Measurements from ENCODE around the gene LSM12.
A peak's percentile ranks its signal among the peaks of the same experiment; 100 is the strongest.

The LSM12 gene

DNA sequence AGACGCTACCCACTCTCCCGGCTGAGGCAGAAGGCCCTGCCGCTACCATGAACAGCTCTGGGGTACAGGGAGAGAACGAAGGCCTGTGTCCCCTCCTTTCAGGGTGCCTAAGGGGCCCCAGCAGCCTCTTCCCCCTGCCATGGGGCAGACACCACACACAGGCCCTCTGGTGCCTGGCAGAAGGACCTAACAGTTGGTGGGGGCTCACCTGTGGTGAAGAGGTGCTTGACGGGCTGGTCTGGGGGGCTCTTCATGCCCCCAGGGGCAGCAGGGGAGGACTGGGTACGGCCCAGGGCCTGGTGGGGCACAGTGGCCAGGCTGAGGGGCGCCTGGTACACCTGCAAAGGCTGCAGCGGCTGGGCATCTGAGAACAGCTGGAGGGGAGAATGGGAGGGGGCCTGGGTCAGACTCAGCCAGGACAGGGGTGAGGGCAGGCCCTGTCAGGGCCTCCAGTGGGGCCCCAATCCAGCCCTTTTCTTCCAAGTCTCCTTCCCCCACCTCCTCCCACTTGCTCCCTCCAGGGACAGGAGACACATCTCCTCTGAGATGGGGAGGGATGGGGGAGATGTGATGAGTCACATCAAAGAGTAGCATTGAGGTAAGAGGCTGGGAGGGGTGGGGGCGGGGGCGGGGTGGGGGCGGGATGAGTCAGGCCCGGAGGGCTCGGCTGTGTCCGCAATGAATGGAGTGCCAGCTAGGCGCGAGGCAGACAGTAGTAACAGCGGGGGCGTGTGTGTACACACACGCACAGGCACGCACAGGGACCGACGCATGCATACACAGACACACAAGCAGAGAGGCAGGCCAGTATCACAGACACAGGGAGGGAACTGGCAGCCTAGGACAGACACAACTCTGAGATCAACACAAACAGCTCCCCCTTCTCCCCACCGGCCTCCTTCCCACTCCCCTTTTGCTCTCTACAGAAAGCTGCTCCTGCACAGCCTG, 20.2 kb upstream of the LSM12 start (continued):
- TF ChIP-seq, protein P1, sequence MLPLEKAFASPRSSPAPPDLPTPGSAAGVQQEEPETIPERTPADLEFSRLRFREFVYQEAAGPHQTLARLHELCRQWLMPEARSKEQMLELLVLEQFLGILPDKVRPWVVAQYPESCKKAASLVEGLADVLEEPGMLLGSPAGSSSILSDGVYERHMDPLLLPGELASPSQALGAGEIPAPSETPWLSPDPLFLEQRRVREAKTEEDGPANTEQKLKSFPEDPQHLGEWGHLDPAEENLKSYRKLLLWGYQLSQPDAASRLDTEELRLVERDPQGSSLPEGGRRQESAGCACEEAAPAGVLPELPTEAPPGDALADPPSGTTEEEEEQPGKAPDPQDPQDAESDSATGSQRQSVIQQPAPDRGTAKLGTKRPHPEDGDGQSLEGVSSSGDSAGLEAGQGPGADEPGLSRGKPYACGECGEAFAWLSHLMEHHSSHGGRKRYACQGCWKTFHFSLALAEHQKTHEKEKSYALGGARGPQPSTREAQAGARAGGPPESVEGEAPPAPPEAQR (tag by site-specific recombination; IDR thresholded peaks at IDR 0.05): no peak
- TF ChIP-seq, protein P2, sequence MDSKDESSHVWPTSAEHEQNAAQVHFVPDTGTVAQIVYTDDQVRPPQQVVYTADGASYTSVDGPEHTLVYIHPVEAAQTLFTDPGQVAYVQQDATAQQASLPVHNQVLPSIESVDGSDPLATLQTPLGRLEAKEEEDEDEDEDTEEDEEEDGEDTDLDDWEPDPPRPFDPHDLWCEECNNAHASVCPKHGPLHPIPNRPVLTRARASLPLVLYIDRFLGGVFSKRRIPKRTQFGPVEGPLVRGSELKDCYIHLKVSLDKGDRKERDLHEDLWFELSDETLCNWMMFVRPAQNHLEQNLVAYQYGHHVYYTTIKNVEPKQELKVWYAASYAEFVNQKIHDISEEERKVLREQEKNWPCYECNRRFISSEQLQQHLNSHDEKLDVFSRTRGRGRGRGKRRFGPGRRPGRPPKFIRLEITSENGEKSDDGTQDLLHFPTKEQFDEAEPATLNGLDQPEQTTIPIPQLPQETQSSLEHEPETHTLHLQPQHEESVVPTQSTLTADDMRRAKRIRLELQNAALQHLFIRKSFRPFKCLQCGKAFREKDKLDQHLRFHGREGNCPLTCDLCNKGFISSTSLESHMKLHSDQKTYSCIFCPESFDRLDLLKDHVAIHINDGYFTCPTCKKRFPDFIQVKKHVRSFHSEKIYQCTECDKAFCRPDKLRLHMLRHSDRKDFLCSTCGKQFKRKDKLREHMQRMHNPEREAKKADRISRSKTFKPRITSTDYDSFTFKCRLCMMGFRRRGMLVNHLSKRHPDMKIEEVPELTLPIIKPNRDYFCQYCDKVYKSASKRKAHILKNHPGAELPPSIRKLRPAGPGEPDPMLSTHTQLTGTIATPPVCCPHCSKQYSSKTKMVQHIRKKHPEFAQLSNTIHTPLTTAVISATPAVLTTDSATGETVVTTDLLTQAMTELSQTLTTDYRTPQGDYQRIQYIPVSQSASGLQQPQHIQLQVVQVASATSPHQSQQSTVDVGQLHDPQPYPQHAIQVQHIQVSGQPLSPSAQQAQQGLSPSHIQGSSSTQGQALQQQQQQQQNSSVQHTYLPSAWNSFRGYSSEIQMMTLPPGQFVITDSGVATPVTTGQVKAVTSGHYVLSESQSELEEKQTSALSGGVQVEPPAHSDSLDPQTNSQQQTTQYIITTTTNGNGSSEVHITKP (tag by site-specific recombination; IDR thresholded peaks at IDR 0.05): peak; percentile 64
- TF ChIP-seq ZNF544 (tag by site-specific recombination; IDR thresholded peaks at IDR 0.05) (no peak), FEZF1 (tag by site-specific recombination; IDR thresholded peaks at IDR 0.05) (no peak), ZNF416 (tag by site-specific recombination; IDR thresholded peaks at IDR 0.05) (no peak), ZNF654 (tag by site-specific recombination; IDR thresholded peaks at IDR 0.05; ENCODE audit: low read depth) (no peak), ZFP37 (tag by site-specific recombination; IDR thresholded peaks at IDR 0.05) (no peak), ZNF16 (tag by site-specific recombination; IDR thresholded peaks at IDR 0.05; ENCODE audit: low read depth) (no peak), SCRT2 (tag by site-specific recombination; IDR thresholded peaks at IDR 0.05) (no peak), ZNF830 (tag by site-specific recombination; IDR thresholded peaks at IDR 0.05; ENCODE audit: low read depth) (no peak), ZIC2 (tag by site-specific recombination; IDR thresholded peaks at IDR 0.05) (no peak; the same call in 1 of the 2 replicates), ZNF138 (tag by site-specific recombination; IDR thresholded peaks at IDR 0.05; ENCODE audit: borderline replicate concordance) (no peak), ZNF623 (tag by site-specific recombination; IDR thresholded peaks at IDR 0.05) (no peak), ZBTB8A (tag by site-specific recombination; IDR thresholded peaks at IDR 0.05) (no peak), KLF7 (tag by site-specific recombination; IDR thresholded peaks at IDR 0.05; ENCODE audit: borderline replicate concordance) (no peak), YY2 (tag by site-specific recombination; IDR thresholded peaks at IDR 0.05) (no peak), ZNF561 (tag by site-specific recombination; IDR thresholded peaks at IDR 0.05; ENCODE audit: borderline replicate concordance) (no peak), ZNF391 (tag by site-specific recombination; IDR thresholded peaks at IDR 0.05; ENCODE audit: borderline replicate concordance, low read depth) (no peak), ZNF473 (tag by site-specific recombination; IDR thresholded peaks at IDR 0.05) (no peak), ZFHX2 (tag by site-specific recombination; conservative IDR thresholded peaks at IDR 0.05) (peak; percentile 94), ZNF514 (tag by site-specific recombination; IDR thresholded peaks at IDR 0.05) (no peak), ZSCAN23 (tag by site-specific recombination; IDR thresholded peaks at IDR 0.05) (no peak), ZNF132 (tag by site-specific recombination; IDR thresholded peaks at IDR 0.05; ENCODE audit: borderline replicate concordance) (no peak)
- TF ChIP-seq, protein P3, sequence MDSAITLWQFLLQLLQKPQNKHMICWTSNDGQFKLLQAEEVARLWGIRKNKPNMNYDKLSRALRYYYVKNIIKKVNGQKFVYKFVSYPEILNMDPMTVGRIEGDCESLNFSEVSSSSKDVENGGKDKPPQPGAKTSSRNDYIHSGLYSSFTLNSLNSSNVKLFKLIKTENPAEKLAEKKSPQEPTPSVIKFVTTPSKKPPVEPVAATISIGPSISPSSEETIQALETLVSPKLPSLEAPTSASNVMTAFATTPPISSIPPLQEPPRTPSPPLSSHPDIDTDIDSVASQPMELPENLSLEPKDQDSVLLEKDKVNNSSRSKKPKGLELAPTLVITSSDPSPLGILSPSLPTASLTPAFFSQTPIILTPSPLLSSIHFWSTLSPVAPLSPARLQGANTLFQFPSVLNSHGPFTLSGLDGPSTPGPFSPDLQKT (IDR thresholded peaks at IDR 0.05; ENCODE audit: borderline replicate concordance, low read depth, low read length): no peak
- TF ChIP-seq, protein P4, sequence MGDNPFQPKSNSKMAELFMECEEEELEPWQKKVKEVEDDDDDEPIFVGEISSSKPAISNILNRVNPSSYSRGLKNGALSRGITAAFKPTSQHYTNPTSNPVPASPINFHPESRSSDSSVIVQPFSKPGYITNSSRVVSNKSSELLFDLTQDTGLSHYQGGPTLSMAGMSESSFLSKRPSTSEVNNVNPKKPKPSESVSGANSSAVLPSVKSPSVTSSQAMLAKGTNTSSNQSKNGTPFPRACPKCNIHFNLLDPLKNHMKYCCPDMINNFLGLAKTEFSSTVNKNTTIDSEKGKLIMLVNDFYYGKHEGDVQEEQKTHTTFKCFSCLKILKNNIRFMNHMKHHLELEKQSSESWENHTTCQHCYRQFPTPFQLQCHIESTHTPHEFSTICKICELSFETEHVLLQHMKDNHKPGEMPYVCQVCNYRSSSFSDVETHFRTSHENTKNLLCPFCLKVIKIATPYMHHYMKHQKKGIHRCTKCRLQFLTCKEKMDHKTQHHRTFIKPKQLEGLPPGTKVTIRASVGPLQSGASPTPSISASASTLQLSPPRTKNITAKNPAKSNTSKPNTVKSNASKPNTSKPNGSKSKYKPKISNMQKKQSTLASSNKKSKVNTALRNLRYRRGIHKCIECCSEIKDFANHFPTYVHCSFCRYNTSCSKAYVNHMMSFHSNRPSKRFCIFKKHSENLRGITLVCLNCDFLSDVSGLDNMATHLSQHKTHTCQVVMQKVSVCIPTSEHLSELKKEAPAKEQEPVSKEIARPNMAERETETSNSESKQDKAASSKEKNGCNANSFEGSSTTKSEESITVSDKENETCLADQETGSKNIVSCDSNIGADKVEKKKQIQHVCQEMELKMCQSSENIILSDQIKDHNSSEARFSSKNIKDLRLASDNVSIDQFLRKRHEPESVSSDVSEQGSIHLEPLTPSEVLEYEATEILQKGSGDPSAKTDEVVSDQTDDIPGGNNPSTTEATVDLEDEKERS (tag by site-specific recombination; IDR thresholded peaks at IDR 0.05): no peak
- TF ChIP-seq, protein P5, sequence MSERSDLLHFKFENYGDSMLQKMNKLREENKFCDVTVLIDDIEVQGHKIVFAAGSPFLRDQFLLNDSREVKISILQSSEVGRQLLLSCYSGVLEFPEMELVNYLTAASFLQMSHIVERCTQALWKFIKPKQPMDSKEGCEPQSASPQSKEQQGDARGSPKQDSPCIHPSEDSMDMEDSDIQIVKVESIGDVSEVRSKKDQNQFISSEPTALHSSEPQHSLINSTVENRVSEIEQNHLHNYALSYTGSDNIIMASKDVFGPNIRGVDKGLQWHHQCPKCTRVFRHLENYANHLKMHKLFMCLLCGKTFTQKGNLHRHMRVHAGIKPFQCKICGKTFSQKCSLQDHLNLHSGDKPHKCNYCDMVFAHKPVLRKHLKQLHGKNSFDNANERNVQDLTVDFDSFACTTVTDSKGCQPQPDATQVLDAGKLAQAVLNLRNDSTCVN (tag by site-specific recombination; optimal IDR thresholded peaks at IDR 0.05): peak; percentile 63

Measured in HEK293 (cell line).